ENCODE data around the gene KIF2C.

Gene KIF2C

GRCh38 chr1:44805311-44806024, 65.8 kb downstream of the KIF2C start:
- Histone ChIP-seq H3K79me1 (ENCODE audit: low read depth, low read length) (peaks cover 5% of the 10 kb centered on the region), H4K91ac (ENCODE audit: low read depth, low read length, poor library complexity) (no peak overlapping the region), H3K9me3 (replicated peaks in 1 of 2; ENCODE audit: control insufficient read depth in 2 of 2, insufficient read depth in 1 of 2, low read depth in 1 of 2, low read length in 2 of 2) (no peaks in the 10 kb centered on the region), H3K14ac (ENCODE audit: low read length) (no peak overlapping the region), H3K23ac (ENCODE audit: low read depth, low read length, poor library complexity) (no peak overlapping the region), H2AK5ac (ENCODE audit: low read depth, low read length) (no peak overlapping the region), H3K4me1 (ENCODE audit: control insufficient read depth in 2 of 2, insufficient read depth in 1 of 2, low read depth in 1 of 2, low read length in 2 of 2) (peaks cover 48 to 53% of the 10 kb centered on the region in 2 donors), H3K36me3 (replicated peaks in 1 of 2; ENCODE audit: control insufficient read depth in 2 of 2, insufficient read depth in 2 of 2, low read length in 2 of 2) (peaks cover 22 to 41% of the 10 kb centered on the region in 2 donors), H2AFZ (ENCODE audit: low read length) (no peak overlapping the region), H2BK15ac (ENCODE audit: low read length) (no peak overlapping the region), H3K18ac (ENCODE audit: low read length) (peak overlapping the region; percentile 39), H3K4ac (ENCODE audit: low read length) (no peak overlapping the region), H3K27ac (replicated peaks; ENCODE audit: low read length) (no peak overlapping the region), H3K27me3 (ENCODE audit: control insufficient read depth in 3 of 3, insufficient read depth in 3 of 3, low read depth in 1 of 3, low read length in 3 of 3) (no peaks in the 10 kb centered on the region), H2BK12ac (ENCODE audit: low read length) (peak overlapping the region; percentile 14), H4K8ac (ENCODE audit: low read depth, low read length) (no peak overlapping the region), H3K4me3 (ENCODE audit: low read length in 2 of 2) (no peak overlapping the region), H2BK120ac (ENCODE audit: low read depth, low read length) (no peak overlapping the region), H2BK5ac (ENCODE audit: low read length) (peak overlapping the region; percentile 31), H3K9ac (ENCODE audit: low read depth, low read length, poor library complexity) (no peak overlapping the region), H3K4me2 (ENCODE audit: insufficient read depth, low read length, poor library complexity, severe bottlenecking) (no peak overlapping the region)
- WGBS, 2 donors (ENCODE audit: extremely low coverage in 2 of 2, insufficient read length in 2 of 2, insufficient replicate concordance in 1 of 2): no CpG with 5 or more reads among the region's 20 CpGs
- DNase-seq (ENCODE audit: low spot score): no peak

- Histone ChIP-seq H2AK5ac (ENCODE audit: low read depth, low read length) (peak overlapping the region; percentile 9), H3K18ac (ENCODE audit: low read length) (peak overlapping the region; percentile 73), H3K36me3 (replicated peaks in 1 of 2; ENCODE audit: control insufficient read depth in 2 of 2, insufficient read depth in 2 of 2, low read length in 2 of 2) (peaks cover 22 to 41% of the 10 kb centered on the region in 2 donors), H2BK5ac (ENCODE audit: low read length) (peak overlapping the region; percentile 31), H3K4me1 (ENCODE audit: control insufficient read depth in 2 of 2, insufficient read depth in 1 of 2, low read depth in 1 of 2, low read length in 2 of 2) (peaks cover 45 to 51% of the 10 kb centered on the region in 2 donors), H4K8ac (ENCODE audit: low read depth, low read length) (no peak overlapping the region), H3K4ac (ENCODE audit: low read length) (no peak overlapping the region), H2BK15ac (ENCODE audit: low read length) (peak overlapping the region; percentile 13), H2BK120ac (ENCODE audit: low read depth, low read length) (no peak overlapping the region), H3K9me3 (replicated peaks in 1 of 2; ENCODE audit: control insufficient read depth in 2 of 2, insufficient read depth in 1 of 2, low read depth in 1 of 2, low read length in 2 of 2) (no peaks in the 10 kb centered on the region), H3K4me2 (ENCODE audit: insufficient read depth, low read length, poor library complexity, severe bottlenecking) (no peak overlapping the region), H3K4me3 (ENCODE audit: low read length in 2 of 2) (no peak overlapping the region), H2BK12ac (ENCODE audit: low read length) (peak overlapping the region; percentile 92), H3K27me3 (ENCODE audit: control insufficient read depth in 3 of 3, insufficient read depth in 3 of 3, low read depth in 1 of 3, low read length in 3 of 3) (no peaks in the 10 kb centered on the region), H3K79me1 (ENCODE audit: low read depth, low read length) (peaks cover 2% of the 10 kb centered on the region), H3K23ac (ENCODE audit: low read depth, low read length, poor library complexity) (peak overlapping the region; percentile 40), H2AFZ (ENCODE audit: low read length) (no peak overlapping the region), H3K27ac (replicated peaks; ENCODE audit: low read length) (no peak overlapping the region), H3K14ac (ENCODE audit: low read length) (no peak overlapping the region), H4K91ac (ENCODE audit: low read depth, low read length, poor library complexity) (peak overlapping the region; percentile 7), H3K9ac (ENCODE audit: low read depth, low read length, poor library complexity) (peak overlapping the region; percentile 36)
- WGBS, 2 donors (ENCODE audit: extremely low coverage in 2 of 2, insufficient read length in 2 of 2, insufficient replicate concordance in 1 of 2): no CpG with 5 or more reads among the region's 70 CpGs
- DNase-seq (ENCODE audit: low spot score): no peak
Measured at GRCh38 chr1:44806025-44806703, 66.5 kb downstream of the KIF2C start.

GRCh38 chr1:44806704-44807363, 67.2 kb downstream of the KIF2C start, which contains the start of gene DYNLT4:
TSS of gene DYNLT4 (minus strand) at chr1:44807351. CDS start at chr1:44806668, 683 bp downstream.
- Histone ChIP-seq H3K79me1 (ENCODE audit: low read depth, low read length) (peaks cover 2% of the 10 kb centered on the region), H3K9me3 (replicated peaks in 1 of 2; ENCODE audit: control insufficient read depth in 2 of 2, insufficient read depth in 1 of 2, low read depth in 1 of 2, low read length in 2 of 2) (no peaks in the 10 kb centered on the region), H2BK15ac (ENCODE audit: low read length) (peak within 1 kb of the TSS; percentile 26), H2BK120ac (ENCODE audit: low read depth, low read length) (peak within 1 kb of the TSS; percentile 58), H3K27ac (replicated peaks; ENCODE audit: low read length) (peak within 1 kb of the TSS; percentile 93), H3K9ac (ENCODE audit: low read depth, low read length, poor library complexity) (no peak within 1 kb of the TSS), H2AFZ (ENCODE audit: low read length) (peak within 1 kb of the TSS; percentile 78), H3K23ac (ENCODE audit: low read depth, low read length, poor library complexity) (peak within 1 kb of the TSS; percentile 45), H3K36me3 (replicated peaks in 1 of 2; ENCODE audit: control insufficient read depth in 2 of 2, insufficient read depth in 2 of 2, low read length in 2 of 2) (peaks cover 22 to 41% of the 10 kb centered on the region in 2 donors), H2BK12ac (ENCODE audit: low read length) (peak within 1 kb of the TSS; percentile 53), H4K8ac (ENCODE audit: low read depth, low read length) (no peak within 1 kb of the TSS), H3K18ac (ENCODE audit: low read length) (peak within 1 kb of the TSS; percentile 98), H3K27me3 (ENCODE audit: control insufficient read depth in 3 of 3, insufficient read depth in 3 of 3, low read depth in 1 of 3, low read length in 3 of 3) (no peaks in the 10 kb centered on the region), H3K4me3 (ENCODE audit: low read length in 2 of 2) (peak within 1 kb of the TSS in 1 of 2 donors; percentile 47), H2AK5ac (ENCODE audit: low read depth, low read length) (peak within 1 kb of the TSS; percentile 96), H3K4me2 (ENCODE audit: insufficient read depth, low read length, poor library complexity, severe bottlenecking) (peak within 1 kb of the TSS; percentile 64), H4K91ac (ENCODE audit: low read depth, low read length, poor library complexity) (peak within 1 kb of the TSS; percentile 41), H3K14ac (ENCODE audit: low read length) (no peak within 1 kb of the TSS), H3K4ac (ENCODE audit: low read length) (peak within 1 kb of the TSS; percentile 97), H2BK5ac (ENCODE audit: low read length) (peak within 1 kb of the TSS; percentile 88), H3K4me1 (ENCODE audit: control insufficient read depth in 2 of 2, insufficient read depth in 1 of 2, low read depth in 1 of 2, low read length in 2 of 2) (peaks cover 40 to 54% of the 10 kb centered on the region in 2 donors)
- no peak for DNase-seq (ENCODE audit: low spot score)
- no CpG with 5 or more reads among the region's 7 CpGs for WGBS, 2 donors (ENCODE audit: extremely low coverage in 2 of 2, insufficient read length in 2 of 2, insufficient replicate concordance in 1 of 2)

Data from neuronal stem cell (in vitro differentiated cells).